ENCODE results near the gene PALMD.

DNA sequence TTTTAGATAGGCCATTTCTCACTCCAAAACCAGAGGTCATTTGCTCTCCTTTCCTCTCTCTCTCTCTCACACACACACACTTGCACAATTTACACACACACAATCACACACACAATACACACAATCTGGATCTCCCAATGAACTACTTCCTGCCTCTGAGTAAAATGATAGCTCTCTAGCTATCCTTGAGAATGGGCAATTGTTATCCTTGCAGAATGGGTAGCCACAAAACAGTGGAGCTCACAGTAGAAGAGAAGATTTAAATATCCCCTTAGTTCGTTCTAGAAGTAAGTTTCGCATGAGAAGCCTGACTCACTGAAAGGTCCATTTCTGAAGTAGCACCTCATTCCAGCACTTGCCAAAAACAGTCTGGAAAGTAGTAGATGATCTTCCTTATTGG is 17.6 kb downstream of the PALMD start:
- TF ChIP-seq, protein P1, sequence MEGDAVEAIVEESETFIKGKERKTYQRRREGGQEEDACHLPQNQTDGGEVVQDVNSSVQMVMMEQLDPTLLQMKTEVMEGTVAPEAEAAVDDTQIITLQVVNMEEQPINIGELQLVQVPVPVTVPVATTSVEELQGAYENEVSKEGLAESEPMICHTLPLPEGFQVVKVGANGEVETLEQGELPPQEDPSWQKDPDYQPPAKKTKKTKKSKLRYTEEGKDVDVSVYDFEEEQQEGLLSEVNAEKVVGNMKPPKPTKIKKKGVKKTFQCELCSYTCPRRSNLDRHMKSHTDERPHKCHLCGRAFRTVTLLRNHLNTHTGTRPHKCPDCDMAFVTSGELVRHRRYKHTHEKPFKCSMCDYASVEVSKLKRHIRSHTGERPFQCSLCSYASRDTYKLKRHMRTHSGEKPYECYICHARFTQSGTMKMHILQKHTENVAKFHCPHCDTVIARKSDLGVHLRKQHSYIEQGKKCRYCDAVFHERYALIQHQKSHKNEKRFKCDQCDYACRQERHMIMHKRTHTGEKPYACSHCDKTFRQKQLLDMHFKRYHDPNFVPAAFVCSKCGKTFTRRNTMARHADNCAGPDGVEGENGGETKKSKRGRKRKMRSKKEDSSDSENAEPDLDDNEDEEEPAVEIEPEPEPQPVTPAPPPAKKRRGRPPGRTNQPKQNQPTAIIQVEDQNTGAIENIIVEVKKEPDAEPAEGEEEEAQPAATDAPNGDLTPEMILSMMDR (IDR thresholded peaks at IDR 0.05; ENCODE audit: insufficient read depth, low read length): no peak
- no peak for TF ChIP-seq POLR2AphosphoS5 (IDR thresholded peaks at IDR 0.05; ENCODE audit: low read depth)
- TF ChIP-seq, protein P2, sequence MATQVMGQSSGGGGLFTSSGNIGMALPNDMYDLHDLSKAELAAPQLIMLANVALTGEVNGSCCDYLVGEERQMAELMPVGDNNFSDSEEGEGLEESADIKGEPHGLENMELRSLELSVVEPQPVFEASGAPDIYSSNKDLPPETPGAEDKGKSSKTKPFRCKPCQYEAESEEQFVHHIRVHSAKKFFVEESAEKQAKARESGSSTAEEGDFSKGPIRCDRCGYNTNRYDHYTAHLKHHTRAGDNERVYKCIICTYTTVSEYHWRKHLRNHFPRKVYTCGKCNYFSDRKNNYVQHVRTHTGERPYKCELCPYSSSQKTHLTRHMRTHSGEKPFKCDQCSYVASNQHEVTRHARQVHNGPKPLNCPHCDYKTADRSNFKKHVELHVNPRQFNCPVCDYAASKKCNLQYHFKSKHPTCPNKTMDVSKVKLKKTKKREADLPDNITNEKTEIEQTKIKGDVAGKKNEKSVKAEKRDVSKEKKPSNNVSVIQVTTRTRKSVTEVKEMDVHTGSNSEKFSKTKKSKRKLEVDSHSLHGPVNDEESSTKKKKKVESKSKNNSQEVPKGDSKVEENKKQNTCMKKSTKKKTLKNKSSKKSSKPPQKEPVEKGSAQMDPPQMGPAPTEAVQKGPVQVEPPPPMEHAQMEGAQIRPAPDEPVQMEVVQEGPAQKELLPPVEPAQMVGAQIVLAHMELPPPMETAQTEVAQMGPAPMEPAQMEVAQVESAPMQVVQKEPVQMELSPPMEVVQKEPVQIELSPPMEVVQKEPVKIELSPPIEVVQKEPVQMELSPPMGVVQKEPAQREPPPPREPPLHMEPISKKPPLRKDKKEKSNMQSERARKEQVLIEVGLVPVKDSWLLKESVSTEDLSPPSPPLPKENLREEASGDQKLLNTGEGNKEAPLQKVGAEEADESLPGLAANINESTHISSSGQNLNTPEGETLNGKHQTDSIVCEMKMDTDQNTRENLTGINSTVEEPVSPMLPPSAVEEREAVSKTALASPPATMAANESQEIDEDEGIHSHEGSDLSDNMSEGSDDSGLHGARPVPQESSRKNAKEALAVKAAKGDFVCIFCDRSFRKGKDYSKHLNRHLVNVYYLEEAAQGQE (IDR thresholded peaks at IDR 0.05; ENCODE audit: insufficient replicate concordance, low read depth): no peak
- no peak for TF ChIP-seq GABPA (IDR thresholded peaks at IDR 0.05; ENCODE audit: low read depth)
